Measurements from ENCODE around the gene ZFAND2B.

DNA sequence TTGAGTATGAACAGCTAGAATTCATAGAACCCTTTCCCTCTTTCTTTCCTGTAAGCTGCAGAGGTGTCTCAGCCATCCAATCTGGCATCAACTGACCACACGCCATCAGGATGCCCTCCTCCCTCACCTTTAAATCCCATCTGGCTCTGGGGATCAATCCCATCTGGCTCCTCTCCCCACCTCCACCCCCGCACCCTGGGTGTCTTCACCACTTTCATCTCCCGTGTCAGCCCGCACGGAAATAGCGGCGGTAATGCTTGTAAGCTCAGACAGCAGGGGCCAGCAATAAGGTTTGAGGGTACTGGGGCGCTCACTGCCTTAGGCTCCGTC lies 46.0 kb downstream of the ZFAND2B start:
- TF ChIP-seq POLR2A (IDR thresholded peaks at IDR 0.05; ENCODE audit: low read length) (no peak), GATA1 (IDR thresholded peaks at IDR 0.05; ENCODE audit: low read depth, low read length) (no peak)

Data from erythroblast (primary cell).